Mucosa of gallbladder (tissue), 1 donor: ENCODE results near the gene AHCY. TPM values are rescaled to one million over a fixed set of nuclear protein-coding genes. Genes with fewer than 3 reads are reported as not detected.
"Not testable (repeated sequence)": the region's sequence is repeated elsewhere in the genome, so short reads cannot be mapped to it uniquely, and the experiment has no call there.

ENCODE experiments used
- DNase-seq: peaks from one replicate; pipeline ENCODE4 v3.0.0-alpha.2; 2020; ENCODE audit warnings: low spot score
- total RNA-seq: library from RNA; stranded (reverse); gene quantifications from one replicate; pipeline ENCODE4 v1.2.1, GENCODE V29; 2021
- donor health status: DM: no; HTN: no; CAD: no.

The AHCY gene
- 70.9 TPM for total RNA-seq

- peak; percentile 97 for DNase-seq
Observed at GRCh38 chr20:34302723-34303533, at the start of gene AHCY. TSS of gene AHCY (minus strand) at chr20:34303355. CDS start at chr20:34303270, 85 bp downstream.

- DNase-seq = no peak
Observed at GRCh38 chr20:34350095-34350494, 46.9 kb upstream of the AHCY start.

GRCh38 chr20:34347571-34347970, 44.4 kb upstream of the AHCY start:
- no peak for DNase-seq

GRCh38 chr20:34346533-34346865, 43.3 kb upstream of the AHCY start:
- not testable (repeated sequence) for DNase-seq

GRCh38 chr20:34345839-34346532, 42.8 kb upstream of the AHCY start:
- DNase-seq = not testable (repeated sequence)

- no peak for DNase-seq
Observed at GRCh38 chr20:34345402-34345736, 42.2 kb upstream of the AHCY start.

GRCh38 chr20:34344238-34344637, 41.1 kb upstream of the AHCY start:
- no peak for DNase-seq

- no peak for DNase-seq
Observed at GRCh38 chr20:34343458-34344211, 40.5 kb upstream of the AHCY start.

- DNase-seq = not testable (repeated sequence)
Observed at GRCh38 chr20:34341199-34341598, 38.0 kb upstream of the AHCY start.

- DNase-seq = not testable (repeated sequence)
Observed at GRCh38 chr20:34340726-34341125, 37.6 kb upstream of the AHCY start.

- DNase-seq = no peak
Observed at GRCh38 chr20:34337982-34338726, 35.0 kb upstream of the AHCY start.

- DNase-seq = no peak
Observed at GRCh38 chr20:34337544-34337943, 34.4 kb upstream of the AHCY start.

GRCh38 chr20:34334654-34335407, 31.7 kb upstream of the AHCY start:
- peak; percentile 22 for DNase-seq

GRCh38 chr20:34333786-34334185, 30.6 kb upstream of the AHCY start:
- DNase-seq = no peak

- DNase-seq = no peak
Observed at GRCh38 chr20:34332262-34332920, 29.2 kb upstream of the AHCY start.

- no peak for DNase-seq
Observed at GRCh38 chr20:34331838-34332237, 28.7 kb upstream of the AHCY start.

GRCh38 chr20:34330861-34331544, 27.8 kb upstream of the AHCY start:
- not testable (repeated sequence) for DNase-seq

GRCh38 chr20:34328928-34329677, 25.9 kb upstream of the AHCY start:
- no peak for DNase-seq

- DNase-seq = not testable (repeated sequence)
Observed at GRCh38 chr20:34328207-34328606, 25.1 kb upstream of the AHCY start.
